ENCODE data around the gene MYBPHL.
"Not testable (repeated sequence)": the region's sequence is repeated elsewhere in the genome, so short reads cannot be mapped to it uniquely, and the experiment has no call there.

Gene MYBPHL

GRCh38 chr1:109306832-109307273 is at the start of gene MYBPHL:
Gene MYBPHL (minus strand): TSS chr1:109307011. CDS start chr1:109306991, 20 bp downstream.
- DNase-seq, result no peak

GRCh38 chr1:109356505-109356904 is 49.7 kb upstream of the MYBPHL start:
- no peak for DNase-seq

GRCh38 chr1:109354929-109355328 is 48.1 kb upstream of the MYBPHL start:
- DNase-seq, result no peak

GRCh38 chr1:109351457-109351856 is 44.6 kb upstream of the MYBPHL start:
- peak; percentile 14 for DNase-seq

- DNase-seq, result peak; percentile 85
Measured at GRCh38 chr1:109350655-109351054, 43.8 kb upstream of the MYBPHL start.

GRCh38 chr1:109350182-109350581 is 43.4 kb upstream of the MYBPHL start:
- DNase-seq, result no peak

- DNase-seq, result no peak
Measured at GRCh38 chr1:109347511-109347910, 40.7 kb upstream of the MYBPHL start.

- no peak for DNase-seq
Measured at GRCh38 chr1:109341944-109342930, 35.4 kb upstream of the MYBPHL start.

- DNase-seq, result no peak
Measured at GRCh38 chr1:109338608-109339007, 31.8 kb upstream of the MYBPHL start.

- no peak for DNase-seq
Measured at GRCh38 chr1:109338091-109338490, 31.3 kb upstream of the MYBPHL start.

- no peak for DNase-seq
Measured at GRCh38 chr1:109335091-109335490, 28.3 kb upstream of the MYBPHL start.

- DNase-seq, result no peak
Measured at GRCh38 chr1:109331113-109331512, 24.3 kb upstream of the MYBPHL start.

- DNase-seq, result no peak
Measured at GRCh38 chr1:109327285-109327684, 20.5 kb upstream of the MYBPHL start.

GRCh38 chr1:109322974-109323373 is 16.2 kb upstream of the MYBPHL start:
- DNase-seq, result no peak

- no peak for DNase-seq
Measured at GRCh38 chr1:109319114-109319513, 12.3 kb upstream of the MYBPHL start.

- DNase-seq, result no peak
Measured at GRCh38 chr1:109316506-109316905, 9.7 kb upstream of the MYBPHL start.

GRCh38 chr1:109315288-109315687 is 8.5 kb upstream of the MYBPHL start:
- no peak for DNase-seq

- no peak for DNase-seq
Measured at GRCh38 chr1:109314795-109315194, 8.0 kb upstream of the MYBPHL start.

- DNase-seq, result no peak
Measured at GRCh38 chr1:109312978-109313775, 6.4 kb upstream of the MYBPHL start.

GRCh38 chr1:109312246-109312645 is 5.4 kb upstream of the MYBPHL start:
- no peak for DNase-seq

GRCh38 chr1:109309347-109309746 is 2.5 kb upstream of the MYBPHL start:
- DNase-seq, result no peak

- peak; percentile 62 for DNase-seq
Measured at GRCh38 chr1:109307274-109308021, 637 bp upstream of the MYBPHL start.

- not testable (repeated sequence) for DNase-seq
Measured at GRCh38 chr1:109305991-109306390, 820 bp downstream of the MYBPHL start.

All from NCI-H2029 (cell line).